ENCODE results near the gene ADCY9. TPM values are rescaled to one million over a fixed set of nuclear protein-coding genes. Genes with fewer than 3 reads are reported as not detected.
A peak's percentile ranks its signal among the peaks of the same experiment; 100 is the strongest.

ADCY9 gene
- total RNA-seq, 1 donor from 2014 or later = 11.4 TPM

DNA sequence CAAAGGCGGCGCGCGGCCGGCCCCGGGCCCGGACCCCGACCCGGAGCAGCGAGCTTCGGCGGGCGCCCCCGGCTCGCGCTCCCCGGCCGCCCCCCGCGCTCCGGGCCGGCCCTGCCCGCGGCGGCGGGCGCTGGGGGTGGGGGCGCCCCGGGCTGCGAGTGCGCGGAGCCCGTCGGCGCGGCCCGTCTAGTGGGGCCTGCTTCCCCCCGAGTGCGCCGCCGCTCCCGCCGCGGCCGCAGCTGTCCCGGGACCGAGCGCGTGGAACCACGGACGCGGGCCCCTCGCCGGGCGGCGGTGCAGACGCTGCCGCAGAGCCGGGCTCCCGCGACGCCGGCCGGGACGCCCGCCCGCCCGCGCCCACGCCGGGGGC lies 308 bp downstream of the ADCY9 start:
- Mint-ChIP-seq H3K9me3 (ENCODE audit: unreplicated experiment) (no peaks in the 10 kb centered on the region), H3K36me3 (ENCODE audit: low read depth, unreplicated experiment) (peaks cover 3% of the 10 kb centered on the region), H3K27me3 (ENCODE audit: low read depth, unreplicated experiment) (peaks cover 14% of the 10 kb centered on the region), H3K27ac (ENCODE audit: unreplicated experiment) (no peak overlapping the region), H3K4me3 (ENCODE audit: unreplicated experiment) (peak overlapping the region; percentile 77), H3K4me1 (ENCODE audit: low read depth, unreplicated experiment) (peaks cover 24% of the 10 kb centered on the region)
- Histone ChIP-seq H3K27me3 (ENCODE audit: insufficient read depth, low read length) (no peaks in the 10 kb centered on the region), H3K79me2 (ENCODE audit: insufficient read depth, low read length) (peaks cover 3% of the 10 kb centered on the region), H3K9ac (ENCODE audit: low read length) (no peak overlapping the region), H3K9me3 (ENCODE audit: insufficient read depth, low read depth, low read length) (no peaks in the 10 kb centered on the region), H4K20me1 (ENCODE audit: insufficient read depth, low read length) (peaks cover 9% of the 10 kb centered on the region), H3K4me3 (ENCODE audit: insufficient read depth, low read depth, low read length) (no peak overlapping the region), H3K4me2 (ENCODE audit: low read length) (peak overlapping the region; percentile 88), H3K4me1 (ENCODE audit: insufficient read depth, low read length) (peaks cover 16% of the 10 kb centered on the region), H2AFZ (ENCODE audit: low read depth, low read length) (no peak overlapping the region), H3K27ac (ENCODE audit: low read depth, low read length) (no peak overlapping the region), H3K36me3 (ENCODE audit: insufficient read depth, low read length) (no peaks in the 10 kb centered on the region)
- no peak for DNase-seq (ENCODE audit: low read depth)
- FAIRE-seq = no peak
- TF ChIP-seq EZH2 (IDR thresholded peaks at IDR 0.05; ENCODE audit: insufficient read depth, low read length) = no peak
- TF ChIP-seq, protein P1, sequence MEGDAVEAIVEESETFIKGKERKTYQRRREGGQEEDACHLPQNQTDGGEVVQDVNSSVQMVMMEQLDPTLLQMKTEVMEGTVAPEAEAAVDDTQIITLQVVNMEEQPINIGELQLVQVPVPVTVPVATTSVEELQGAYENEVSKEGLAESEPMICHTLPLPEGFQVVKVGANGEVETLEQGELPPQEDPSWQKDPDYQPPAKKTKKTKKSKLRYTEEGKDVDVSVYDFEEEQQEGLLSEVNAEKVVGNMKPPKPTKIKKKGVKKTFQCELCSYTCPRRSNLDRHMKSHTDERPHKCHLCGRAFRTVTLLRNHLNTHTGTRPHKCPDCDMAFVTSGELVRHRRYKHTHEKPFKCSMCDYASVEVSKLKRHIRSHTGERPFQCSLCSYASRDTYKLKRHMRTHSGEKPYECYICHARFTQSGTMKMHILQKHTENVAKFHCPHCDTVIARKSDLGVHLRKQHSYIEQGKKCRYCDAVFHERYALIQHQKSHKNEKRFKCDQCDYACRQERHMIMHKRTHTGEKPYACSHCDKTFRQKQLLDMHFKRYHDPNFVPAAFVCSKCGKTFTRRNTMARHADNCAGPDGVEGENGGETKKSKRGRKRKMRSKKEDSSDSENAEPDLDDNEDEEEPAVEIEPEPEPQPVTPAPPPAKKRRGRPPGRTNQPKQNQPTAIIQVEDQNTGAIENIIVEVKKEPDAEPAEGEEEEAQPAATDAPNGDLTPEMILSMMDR (IDR thresholded peaks at IDR 0.05; ENCODE audit: insufficient read depth, low read depth, low read length) = no peak

DNA sequence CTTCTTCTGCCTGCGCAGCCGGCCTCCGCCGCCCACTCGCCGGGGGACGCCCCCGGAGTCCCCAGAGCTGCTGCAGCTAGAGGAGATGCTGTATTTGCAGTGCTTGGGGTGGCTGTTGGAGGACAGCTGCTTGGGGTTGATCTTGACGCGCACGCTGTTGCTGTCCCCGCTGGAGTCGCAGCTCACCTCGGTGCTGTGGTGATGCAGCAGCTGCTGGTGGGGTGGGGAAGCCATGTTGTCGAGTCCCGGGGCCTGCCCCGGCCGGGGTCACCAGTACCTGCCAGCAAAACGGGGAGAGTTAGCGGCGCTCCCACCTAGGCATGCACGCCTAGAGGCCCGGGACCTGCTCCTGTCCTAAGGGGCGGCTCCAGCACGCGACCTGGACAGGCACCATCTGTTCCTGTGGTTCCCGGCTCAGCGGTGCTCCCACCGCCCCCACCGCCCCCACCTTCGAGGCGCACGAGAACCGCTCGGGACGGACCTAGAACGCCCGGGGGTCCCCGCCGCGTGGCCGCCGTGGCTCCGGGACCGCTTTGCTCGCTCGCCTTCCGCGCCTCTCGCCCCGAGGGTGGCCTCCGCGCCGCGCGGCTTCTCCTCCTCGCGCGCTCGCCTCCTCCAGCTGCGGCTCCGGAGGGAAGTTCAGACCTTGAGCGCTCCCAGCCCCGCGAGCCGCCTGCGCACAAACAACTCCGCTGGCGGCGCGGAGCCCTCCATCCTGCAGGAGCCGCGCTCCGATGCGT lies 863 bp downstream of the ADCY9 start:
- Histone ChIP-seq H3K27me3 (ENCODE audit: insufficient read depth, low read length) (no peaks in the 10 kb centered on the region), H3K4me3 (ENCODE audit: insufficient read depth, low read depth, low read length) (peak overlapping the region; percentile 49), H3K4me1 (ENCODE audit: insufficient read depth, low read length) (peaks cover 16% of the 10 kb centered on the region), H3K79me2 (ENCODE audit: insufficient read depth, low read length) (peaks cover 6% of the 10 kb centered on the region), H2AFZ (ENCODE audit: low read depth, low read length) (peak overlapping the region; percentile 68), H3K36me3 (ENCODE audit: insufficient read depth, low read length) (no peaks in the 10 kb centered on the region), H3K9ac (ENCODE audit: low read length) (peak overlapping the region; percentile 51), H3K9me3 (ENCODE audit: insufficient read depth, low read depth, low read length) (no peaks in the 10 kb centered on the region), H3K4me2 (ENCODE audit: low read length) (peak overlapping the region; percentile 88), H4K20me1 (ENCODE audit: insufficient read depth, low read length) (peaks cover 12% of the 10 kb centered on the region), H3K27ac (ENCODE audit: low read depth, low read length) (no peak overlapping the region)
- no peak for FAIRE-seq
- TF ChIP-seq EZH2 (IDR thresholded peaks at IDR 0.05; ENCODE audit: insufficient read depth, low read length) = no peak
- TF ChIP-seq, protein P1 (IDR thresholded peaks at IDR 0.05; ENCODE audit: insufficient read depth, low read depth, low read length) = no peak
- peaks cover 24% of the 10 kb centered on the region for H3K4me1 Mint-ChIP-seq (ENCODE audit: low read depth, unreplicated experiment)
- H3K27me3 Mint-ChIP-seq (ENCODE audit: low read depth, unreplicated experiment) = peaks cover 14% of the 10 kb centered on the region
- H3K4me3 Mint-ChIP-seq (ENCODE audit: unreplicated experiment) = peak overlapping the region; percentile 77
- H3K27ac Mint-ChIP-seq (ENCODE audit: unreplicated experiment) = no peak overlapping the region
- H3K9me3 Mint-ChIP-seq (ENCODE audit: unreplicated experiment) = no peaks in the 10 kb centered on the region
- DNase-seq (ENCODE audit: low read depth) = peak; percentile 60
- peaks cover 3% of the 10 kb centered on the region for H3K36me3 Mint-ChIP-seq (ENCODE audit: low read depth, unreplicated experiment)

All from astrocyte (in vitro differentiated cells and primary cell).